Activated CD8-positive, alpha-beta T cell treated with anti-CD3 and anti-CD28 coated beads for 36 hours (primary cell): ENCODE measurements around the gene SMAD4. TPM values are rescaled to one million over a fixed set of nuclear protein-coding genes. Genes with fewer than 3 reads are reported as not detected.

ENCODE experiments used
- ATAC-seq: fragments of 200-7000 bp; cut with Tn5 transposase; one replicate; pipeline ENCODE4 v1.10.0; 2021; ENCODE audit warnings: mild to moderate bottlenecking, moderate library complexity
- CTCF ChIA-PET: fragments of 350-600 bp; sonication (Branson Sonifier 250); formaldehyde crosslinking; loops from one replicate; lab custom pipeline; 2021; ENCODE audit warnings: antibody characterized with exemption; lab: Charles Lee
- POLR2A ChIA-PET: fragments of 350-600 bp; sonication (Branson Sonifier 250); formaldehyde crosslinking; loops from one replicate; lab custom pipeline; 2021; ENCODE audit warnings: antibody characterized with exemption; lab: Charles Lee
- DNase-seq: peaks from one replicate; pipeline ENCODE4 v3.0.0-alpha.2; 2020
- H3K27ac Mint-ChIP-seq: one replicate; pipeline ENCODE4 v1.8.0; 2021; ENCODE audit warnings: mild to moderate bottlenecking, mixed read lengths
- H3K27me3 Mint-ChIP-seq: one replicate; pipeline ENCODE4 v1.8.0; 2021; ENCODE audit warnings: mixed read lengths
- H3K36me3 Mint-ChIP-seq: one replicate; pipeline ENCODE4 v1.8.0; 2021; ENCODE audit warnings: low read depth, mixed read lengths
- H3K4me1 Mint-ChIP-seq: one replicate; pipeline ENCODE4 v1.8.0; 2021; ENCODE audit warnings: low read depth, mixed read lengths
- H3K4me3 Mint-ChIP-seq: one replicate; pipeline ENCODE4 v1.8.0; 2021; ENCODE audit warnings: mild to moderate bottlenecking, moderate library complexity, mixed read lengths
- H3K9me3 Mint-ChIP-seq: one replicate; pipeline ENCODE4 v1.8.0; 2021; ENCODE audit warnings: mixed read lengths
- CTCF ChIP-seq: fragments of 200-600 bp; IDR thresholded peaks from one replicate; pipeline ENCODE4 v1.8.0; 2022; ENCODE audit warnings: antibody characterized with exemption, mild to moderate bottlenecking
- intact Hi-C: fragments of 100-400 bp; cut with micrococcal nuclease; formaldehyde crosslinking; loops from one replicate; pipeline ENCODE4 v1.10.0; 2022
- total RNA-seq, 2 experiments: library from RNA; stranded (reverse); gene quantifications; one replicate each; pipeline ENCODE4 v1.2.3, GENCODE V29; 2021

Gene SMAD4
- total RNA-seq, 2 experiments from 2014 or later, result 68.1 to 71.2 TPM

DNA sequence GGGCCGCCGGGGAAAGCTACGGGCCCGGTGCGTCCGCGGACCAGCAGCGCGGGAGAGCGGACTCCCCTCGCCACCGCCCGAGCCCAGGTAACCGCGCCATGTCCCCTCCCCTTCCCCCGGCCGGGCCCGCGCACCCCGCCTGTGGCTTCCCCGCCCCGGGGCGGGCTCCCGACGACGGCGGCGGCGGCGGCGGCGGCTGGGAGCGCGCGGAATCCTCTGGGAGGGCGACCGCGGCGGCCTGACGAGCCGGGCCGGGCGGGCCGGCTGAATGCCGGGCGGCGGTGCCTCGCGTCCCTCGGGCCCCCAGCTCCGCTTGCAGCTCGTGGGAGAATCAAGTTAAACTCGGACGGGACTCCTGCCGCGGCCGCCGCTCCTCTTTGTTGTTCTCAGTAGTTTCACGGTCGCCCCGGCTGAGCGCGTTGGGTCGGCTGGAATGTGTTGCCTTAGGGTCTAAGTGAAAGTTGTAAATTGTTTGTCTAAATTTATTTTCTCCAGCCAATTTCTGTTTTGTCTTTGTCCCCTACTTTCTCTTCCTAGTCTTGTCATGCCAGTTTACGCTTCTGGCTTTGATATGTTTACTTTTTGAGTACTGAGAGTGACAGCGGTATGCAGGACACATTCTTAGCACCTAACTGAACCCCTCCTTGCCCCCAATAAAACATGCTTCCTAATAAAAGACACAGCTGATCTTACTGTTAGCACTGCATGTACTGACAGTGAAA lies 685 bp downstream of the SMAD4 start:
- H3K9me3 Mint-ChIP-seq, result no peaks in the 10 kb centered on the region

DNA sequence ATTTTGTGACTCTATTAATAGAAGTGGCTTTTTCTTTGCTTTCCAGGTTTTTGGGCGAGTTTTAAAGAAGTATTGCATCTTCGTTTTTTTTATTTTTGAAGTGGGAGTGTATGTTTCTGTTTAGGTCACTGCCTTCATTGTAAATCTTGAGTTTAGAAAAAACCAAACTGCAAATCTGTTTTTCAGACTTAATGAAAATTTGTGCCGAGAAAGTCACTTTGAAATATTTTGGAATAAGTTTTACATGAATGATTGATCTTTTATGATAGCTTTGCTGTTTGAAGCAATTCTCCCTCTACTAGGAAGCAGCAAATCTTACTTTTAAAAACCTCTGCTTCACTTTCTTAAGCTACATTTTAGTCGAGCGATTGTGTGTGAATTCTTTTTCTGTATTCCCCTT lies 2.2 kb downstream of the SMAD4 start:
- DNase-seq, result no peak
- intact Hi-C loops, result loop anchor here (10.0 kb wide), 1 partner anchor 147 kb away; no protein-coding TSS in a partner anchor
- H3K4me1 Mint-ChIP-seq, result peaks cover 70% of the 10 kb centered on the region
- peak overlapping the region; percentile 98 for H3K4me3 Mint-ChIP-seq
- no peak for TF ChIP-seq CTCF
- no peak for ATAC-seq
- no peak overlapping the region for H3K27ac Mint-ChIP-seq
- peaks cover 28% of the 10 kb centered on the region for H3K36me3 Mint-ChIP-seq
- POLR2A ChIA-PET, result interaction anchor here (1.5 to 3.2 kb wide), 2 partner anchors 64 to 154 kb away, joined by 4 to 18 read pairs; partner anchors contain the start of genes ELAC1 and ME2
- H3K27me3 Mint-ChIP-seq, result no peaks in the 10 kb centered on the region
- no peaks in the 10 kb centered on the region for H3K9me3 Mint-ChIP-seq
- CTCF ChIA-PET, result interaction anchor here (0.9 to 1.6 kb wide), 3 partner anchors 13 to 212 kb away, joined by 3 to 4 read pairs (median 4); partner anchors contain the start of gene MEX3C

More for the DNA sequence above, 685 bp downstream of the SMAD4 start:
- POLR2A ChIA-PET, result interaction anchor here (0.9 to 3.2 kb wide), 14 partner anchors 8 to 152 kb away, joined by 3 to 19 read pairs (median 7); partner anchors contain the start of genes ELAC1 and ME2
- CTCF ChIA-PET, result interaction anchor here (0.6 to 1.6 kb wide), 6 partner anchors 14 to 210 kb away, joined by 3 to 5 read pairs (median 3); partner anchors contain the start of gene ELAC1
- intact Hi-C loops, result loop anchor here (10.0 kb wide), 1 partner anchor 146 kb away; no protein-coding TSS in a partner anchor
- H3K27me3 Mint-ChIP-seq, result no peaks in the 10 kb centered on the region
- H3K27ac Mint-ChIP-seq, result peak overlapping the region; percentile 90
- H3K36me3 Mint-ChIP-seq, result peaks cover 24% of the 10 kb centered on the region
- H3K4me1 Mint-ChIP-seq, result peaks cover 59% of the 10 kb centered on the region
- ATAC-seq (peak; percentile 59), DNase-seq (peak; percentile 56)
- H3K4me3 Mint-ChIP-seq, result peak overlapping the region; percentile 98
- no peak for TF ChIP-seq CTCF

GRCh38 chr18:51037230-51037629 lies 7.2 kb downstream of the SMAD4 start:
- ATAC-seq (peak; percentile 66), DNase-seq (no peak)
- Mint-ChIP-seq H3K9me3 (no peaks in the 10 kb centered on the region), H3K4me3 (no peak overlapping the region), H3K36me3 (peaks cover 32% of the 10 kb centered on the region), H3K27me3 (no peaks in the 10 kb centered on the region), H3K27ac (no peak overlapping the region), H3K4me1 (peaks cover 84% of the 10 kb centered on the region)
- POLR2A ChIA-PET, result no interaction called here
- CTCF ChIA-PET, result interaction anchor here (1.5 to 7.3 kb wide), 3 partner anchors 14 to 217 kb away, joined by 3 to 55 read pairs (median 5); partner anchors contain the start of gene MRO
- intact Hi-C loops, result loop anchor here (5.0 to 10.0 kb wide), 3 partner anchors 45 to 152 kb away; partner anchors contain the start of gene ELAC1
- TF ChIP-seq CTCF, result no peak

DNA sequence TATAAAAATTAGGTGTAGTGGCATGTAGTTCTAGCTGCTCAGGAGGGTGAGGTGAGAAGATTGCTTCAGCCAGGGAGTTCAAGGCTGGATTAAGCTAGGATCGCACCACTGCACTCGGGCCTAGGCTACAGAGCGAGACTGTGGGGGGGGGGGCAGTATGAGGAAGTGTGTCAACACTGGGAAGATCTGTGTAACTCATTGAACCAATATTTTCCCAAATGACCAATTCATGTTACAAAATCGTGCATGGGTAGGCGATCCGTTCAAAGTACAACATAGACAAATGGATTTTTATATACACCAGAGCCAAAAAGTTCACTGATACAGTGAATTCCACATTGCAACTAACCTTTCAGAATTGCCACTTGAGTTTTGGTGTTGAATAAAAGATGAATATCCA lies 8.1 kb downstream of the SMAD4 start:
- Mint-ChIP-seq H3K36me3 (peaks cover 28% of the 10 kb centered on the region), H3K27ac (peak overlapping the region; percentile 21), H3K9me3 (no peaks in the 10 kb centered on the region), H3K4me1 (peaks cover 83% of the 10 kb centered on the region), H3K27me3 (no peaks in the 10 kb centered on the region), H3K4me3 (no peak overlapping the region)
- DNase-seq (no peak), ATAC-seq (no peak)
- ChIA-PET CTCF (interaction anchor here (1.5 to 7.3 kb wide), 3 partner anchors 13 to 218 kb away, joined by 3 to 55 read pairs (median 5); partner anchors contain the start of gene MRO), POLR2A (interaction anchor here (0.6 to 2.8 kb wide), 2 partner anchors 9 to 70 kb away, joined by 3 to 19 read pairs; partner anchors contain the start of genes ELAC1 and SMAD4)
- intact Hi-C loops, result loop anchor here (5.0 to 10.0 kb wide), 3 partner anchors 44 to 153 kb away; partner anchors contain the start of gene ELAC1
- TF ChIP-seq CTCF, result no peak
